CMK (cell line): ENCODE measurements around the gene INSYN2B.

Experiments used
- DNase-seq: peaks from one replicate; pipeline ENCODE4 v3.0.0-alpha.2; 2010; ENCODE audit warnings: low read depth

The INSYN2B gene

DNA sequence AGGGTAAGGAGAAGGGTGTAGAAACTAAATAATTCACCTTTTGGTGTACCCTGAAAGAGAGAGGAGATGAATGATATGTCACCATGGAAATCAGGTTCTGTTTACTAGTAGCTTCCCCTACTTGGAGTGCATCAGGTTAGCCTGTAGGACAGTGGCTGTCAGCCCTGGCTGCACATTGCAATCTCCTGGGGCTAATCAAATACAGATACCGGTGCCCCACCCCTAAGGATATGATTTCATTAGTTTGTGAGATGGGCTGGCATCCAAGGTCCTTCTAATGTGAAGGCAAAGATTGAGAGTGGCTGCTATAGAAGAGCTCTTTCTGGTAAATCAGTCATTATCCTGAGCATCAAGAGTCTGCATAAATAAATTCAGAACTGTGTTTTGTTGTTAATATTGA, 47.2 kb downstream of the INSYN2B start:
- DNase-seq, result no peak

DNA sequence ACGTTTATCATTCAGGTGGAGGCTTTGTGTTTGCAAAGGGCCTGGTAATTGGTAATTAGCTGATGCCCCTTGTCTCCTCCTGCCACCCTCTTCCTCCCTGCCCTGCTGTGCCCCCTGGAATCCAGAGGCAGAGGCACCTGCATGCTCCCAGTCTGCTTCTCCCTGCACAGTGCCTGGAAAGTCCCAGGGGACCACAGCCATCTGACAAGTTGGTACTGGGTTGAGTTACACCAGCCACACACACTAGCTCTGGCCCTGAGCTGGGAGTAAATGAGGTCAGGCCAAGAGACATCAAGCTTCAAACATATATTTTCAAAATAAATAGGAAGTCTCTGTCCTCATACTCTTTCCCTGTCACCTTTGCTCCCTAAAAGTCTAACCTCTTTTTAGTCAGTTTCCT, 56.3 kb downstream of the INSYN2B start:
- DNase-seq, result no peak

DNA sequence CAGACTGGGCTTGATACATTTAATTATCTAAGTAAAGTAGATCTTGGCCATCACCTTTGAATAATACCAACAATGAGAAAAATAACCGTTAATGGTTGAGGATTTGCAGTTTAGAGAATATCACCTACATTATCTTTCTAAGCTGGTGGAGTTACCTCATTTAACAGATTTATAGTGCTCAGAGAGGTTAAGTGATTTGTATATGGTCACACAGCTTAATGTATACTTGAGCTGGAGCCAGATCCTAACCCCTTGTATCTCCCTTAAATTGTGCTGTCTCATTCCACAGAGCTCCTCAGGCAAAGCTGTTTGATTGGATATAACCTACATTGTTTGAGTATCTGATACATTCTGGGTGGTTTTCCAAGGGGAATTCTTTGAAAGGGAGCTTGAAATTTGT, 57.8 kb downstream of the INSYN2B start:
- no peak for DNase-seq

DNA sequence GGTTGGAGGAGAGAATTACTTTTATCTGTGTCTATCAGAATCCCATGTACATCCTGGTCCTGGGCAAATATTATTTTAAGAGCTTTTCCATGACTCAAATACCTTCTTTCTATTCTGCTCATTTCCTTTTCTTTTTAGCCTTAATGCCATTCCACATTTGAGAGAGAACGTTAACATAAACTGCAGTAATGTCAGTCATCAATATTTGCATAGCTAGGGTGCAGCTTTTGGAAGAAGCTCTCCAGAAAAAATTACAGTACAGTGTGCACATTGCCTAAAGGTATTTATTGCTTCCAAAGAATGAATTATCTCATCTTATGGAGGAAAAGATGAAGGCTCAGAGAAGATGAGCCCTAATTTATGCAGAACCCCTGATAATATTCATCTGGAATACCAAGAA, 58.3 kb downstream of the INSYN2B start:
- no peak for DNase-seq

DNA sequence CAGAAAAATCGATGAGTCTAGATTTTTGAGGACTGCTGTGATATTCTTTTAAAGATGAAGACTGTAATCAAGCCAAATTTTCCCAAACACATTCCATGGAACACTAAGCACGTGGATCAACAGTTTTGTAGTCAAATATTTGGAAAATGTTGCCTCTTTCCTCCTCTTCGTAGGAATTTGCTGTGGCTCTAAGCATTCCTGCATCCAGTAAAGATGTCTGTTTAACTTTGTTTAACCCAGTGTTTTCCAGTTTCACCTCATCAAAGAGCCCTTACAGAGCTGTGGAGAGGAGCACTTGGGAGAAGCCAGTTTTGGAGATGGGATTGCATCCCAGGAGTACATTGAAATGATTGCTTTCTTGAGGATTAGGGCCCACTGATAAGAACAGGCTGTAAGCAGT, 58.9 kb downstream of the INSYN2B start:
- DNase-seq, result no peak

DNA sequence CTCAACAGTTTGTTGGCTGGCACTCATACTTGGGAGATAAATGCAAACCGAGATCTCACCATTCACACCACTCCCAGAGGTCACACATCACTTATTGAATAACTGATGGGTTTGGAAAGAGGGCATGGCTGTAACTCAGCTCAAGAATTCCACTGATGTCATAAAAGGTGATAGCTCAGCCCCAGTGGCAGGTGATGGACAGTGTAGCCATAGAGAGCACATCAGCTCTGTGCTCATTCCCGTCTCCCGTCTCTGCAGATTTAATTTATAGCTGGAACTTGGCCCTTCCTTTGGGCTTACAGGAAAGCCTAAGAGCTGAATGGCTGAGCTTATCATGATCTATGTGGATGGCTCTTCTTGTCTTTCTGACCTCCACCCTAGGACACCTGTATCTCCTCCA, 59.8 kb downstream of the INSYN2B start:
- no peak for DNase-seq

DNA sequence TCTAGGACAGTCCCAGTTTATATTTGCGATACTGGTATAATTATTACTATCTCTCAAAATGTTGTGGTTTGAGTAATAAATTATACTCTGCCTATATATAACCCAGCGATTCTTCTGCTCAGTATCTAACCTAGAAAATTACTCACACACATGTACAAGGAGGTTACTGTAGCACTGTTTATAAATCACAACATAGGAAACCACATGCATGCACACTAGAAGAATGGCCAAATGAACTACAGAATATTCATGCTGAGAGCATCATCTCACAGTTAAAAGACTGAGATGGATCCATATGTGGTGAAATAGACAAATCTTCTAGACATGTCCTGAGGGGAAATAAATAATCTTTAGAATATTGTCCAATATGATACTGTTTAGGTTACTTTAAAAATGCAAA, 62.1 kb downstream of the INSYN2B start:
- no peak for DNase-seq

DNA sequence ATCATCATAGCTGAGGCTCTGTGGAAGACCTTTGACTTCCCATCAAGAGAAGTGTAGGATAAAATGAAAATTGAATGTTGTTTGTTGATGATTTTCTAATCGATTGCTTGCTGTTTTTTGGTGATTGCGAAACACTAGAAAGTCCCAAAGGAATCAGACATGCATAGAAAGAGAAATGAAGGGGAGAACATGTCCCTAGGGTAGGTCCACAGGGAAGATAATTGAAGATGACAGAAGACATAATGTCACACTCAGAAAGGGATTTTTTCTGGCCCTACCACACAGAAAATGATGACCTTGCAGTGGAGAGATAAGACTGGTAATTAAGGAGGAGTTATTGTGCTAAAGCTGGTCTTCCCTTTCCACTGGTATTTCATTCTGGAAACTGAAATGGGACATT, 62.8 kb downstream of the INSYN2B start:
- DNase-seq, result no peak

DNA sequence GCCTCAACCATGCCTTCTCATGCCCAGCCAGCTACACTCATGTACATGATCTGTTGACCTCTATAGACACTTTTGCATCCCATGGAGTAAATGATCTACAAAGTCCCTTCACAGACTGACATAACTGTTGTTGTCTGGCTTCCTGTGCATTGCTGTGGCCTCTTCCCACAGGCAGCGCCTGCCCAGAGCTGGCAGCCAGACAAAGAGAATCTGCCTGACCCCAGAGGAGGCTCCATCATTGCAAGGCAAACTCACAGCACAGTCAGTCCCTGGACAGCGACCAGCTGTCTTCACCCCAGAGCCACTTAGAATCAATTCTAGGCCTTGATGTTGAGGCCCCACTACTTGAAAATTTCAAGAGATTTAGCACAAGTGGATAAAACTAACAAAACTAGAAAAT, 65.5 kb downstream of the INSYN2B start:
- no peak for DNase-seq

DNA sequence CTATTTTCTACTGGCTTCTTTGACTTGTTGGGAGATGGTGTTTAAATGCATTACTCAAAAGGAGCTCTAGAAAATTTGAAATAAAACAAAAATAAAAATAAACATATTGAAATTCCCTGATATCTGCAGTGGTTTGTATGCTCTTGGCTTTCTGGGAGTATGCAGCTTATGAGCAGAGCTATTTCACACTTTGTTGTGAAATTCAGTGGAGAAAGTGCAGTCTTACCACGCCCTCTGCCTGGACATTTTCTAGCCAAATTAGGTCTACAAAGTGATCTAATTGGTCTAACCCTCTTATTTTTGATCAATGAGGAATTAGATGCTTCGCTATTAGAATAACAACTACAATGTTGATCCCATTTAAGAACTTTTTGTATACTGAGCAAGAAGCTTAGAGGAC, 66.8 kb downstream of the INSYN2B start:
- DNase-seq, result no peak

DNA sequence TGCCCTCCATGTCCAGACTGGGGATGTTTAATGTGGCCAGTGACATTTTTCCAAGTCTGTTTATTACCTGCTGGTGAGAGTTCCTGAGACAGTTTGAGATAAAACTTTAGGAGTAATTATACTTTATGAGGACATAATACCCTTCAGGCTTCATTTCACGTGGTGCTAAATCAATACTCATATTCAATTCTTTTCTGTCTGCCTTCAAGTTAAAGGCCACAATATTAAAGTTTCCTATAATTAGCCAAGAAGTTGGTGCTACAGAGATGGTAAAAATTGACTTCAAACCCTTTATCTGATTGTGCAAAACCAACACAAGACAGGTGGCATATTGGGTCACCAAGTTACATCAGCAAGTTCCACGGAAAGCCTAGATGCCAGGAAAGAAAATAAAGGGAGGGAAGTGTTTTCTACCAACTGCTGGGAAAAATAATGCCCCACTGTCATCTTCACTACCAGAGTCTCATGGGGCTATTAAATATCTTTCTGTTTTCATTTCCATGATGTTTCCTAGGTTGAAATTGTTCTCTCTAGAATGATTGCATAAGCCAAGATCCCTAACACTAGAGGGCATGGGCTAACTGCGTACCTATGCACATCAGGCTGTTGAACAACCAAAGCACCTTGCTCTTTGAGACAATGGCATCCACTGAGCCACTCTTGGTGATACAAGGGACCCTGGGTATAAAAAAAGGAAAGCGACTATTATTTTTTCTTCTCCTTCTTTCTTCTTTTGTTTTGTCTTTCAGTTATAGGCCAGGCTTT, 68.7 kb downstream of the INSYN2B start:
- DNase-seq, result no peak

DNA sequence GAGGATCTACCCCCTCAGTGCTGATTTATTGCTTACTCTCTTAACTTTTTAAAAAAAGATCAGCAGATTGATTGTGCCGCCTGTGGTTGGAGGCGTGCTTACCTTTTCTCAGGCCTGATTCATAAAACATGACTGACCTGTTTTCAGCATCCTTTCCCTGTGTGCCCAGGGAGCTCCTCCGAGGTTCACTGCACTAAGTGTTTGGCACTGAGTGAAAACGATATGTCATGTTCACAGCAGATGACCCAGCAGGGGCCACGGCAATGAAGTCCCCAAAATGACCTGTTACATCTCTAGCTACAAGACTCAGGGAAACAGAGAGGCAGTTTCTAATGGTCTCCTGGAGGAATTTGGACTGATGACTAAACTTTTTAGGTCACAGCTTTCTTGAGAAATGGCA, 69.9 kb downstream of the INSYN2B start:
- DNase-seq, result no peak

DNA sequence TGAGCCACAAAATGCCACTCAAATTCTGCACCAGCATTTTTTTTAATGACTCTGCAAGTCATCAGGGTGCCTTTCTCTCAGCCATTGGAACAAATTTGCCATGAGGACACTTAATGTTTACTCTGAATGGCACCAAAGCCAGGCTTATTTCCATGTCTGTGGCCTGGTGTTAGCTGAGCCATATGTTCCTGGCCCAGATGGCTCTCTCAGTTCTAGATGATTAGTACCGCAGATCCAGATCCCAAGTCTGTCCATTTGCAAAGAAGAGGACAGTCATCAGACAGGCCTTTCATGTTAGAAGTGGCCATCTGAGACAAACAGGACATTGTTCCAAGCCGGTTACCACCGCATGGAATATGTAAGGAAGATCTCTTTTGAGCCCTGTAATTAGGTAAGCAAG, 70.3 kb downstream of the INSYN2B start:
- no peak for DNase-seq

DNA sequence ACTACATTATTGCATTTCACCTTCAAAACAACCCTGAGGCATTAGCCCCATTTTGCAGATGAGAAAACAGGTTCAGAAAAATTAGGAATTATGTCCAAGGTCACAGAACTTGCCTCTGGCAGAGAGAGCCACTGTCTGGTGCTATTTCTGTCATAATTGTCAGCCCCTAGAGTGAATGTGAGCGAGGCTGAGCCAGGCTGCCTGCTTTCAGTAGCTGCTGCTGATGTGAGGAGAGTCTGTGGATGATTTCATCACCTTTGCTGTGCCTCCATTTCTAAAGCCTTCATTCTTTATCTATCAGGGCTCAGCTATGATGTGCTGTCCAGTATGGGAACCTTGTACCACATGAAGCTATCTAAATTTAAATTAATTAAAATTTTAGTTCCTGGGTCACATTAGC, 71.4 kb downstream of the INSYN2B start:
- DNase-seq, result no peak

DNA sequence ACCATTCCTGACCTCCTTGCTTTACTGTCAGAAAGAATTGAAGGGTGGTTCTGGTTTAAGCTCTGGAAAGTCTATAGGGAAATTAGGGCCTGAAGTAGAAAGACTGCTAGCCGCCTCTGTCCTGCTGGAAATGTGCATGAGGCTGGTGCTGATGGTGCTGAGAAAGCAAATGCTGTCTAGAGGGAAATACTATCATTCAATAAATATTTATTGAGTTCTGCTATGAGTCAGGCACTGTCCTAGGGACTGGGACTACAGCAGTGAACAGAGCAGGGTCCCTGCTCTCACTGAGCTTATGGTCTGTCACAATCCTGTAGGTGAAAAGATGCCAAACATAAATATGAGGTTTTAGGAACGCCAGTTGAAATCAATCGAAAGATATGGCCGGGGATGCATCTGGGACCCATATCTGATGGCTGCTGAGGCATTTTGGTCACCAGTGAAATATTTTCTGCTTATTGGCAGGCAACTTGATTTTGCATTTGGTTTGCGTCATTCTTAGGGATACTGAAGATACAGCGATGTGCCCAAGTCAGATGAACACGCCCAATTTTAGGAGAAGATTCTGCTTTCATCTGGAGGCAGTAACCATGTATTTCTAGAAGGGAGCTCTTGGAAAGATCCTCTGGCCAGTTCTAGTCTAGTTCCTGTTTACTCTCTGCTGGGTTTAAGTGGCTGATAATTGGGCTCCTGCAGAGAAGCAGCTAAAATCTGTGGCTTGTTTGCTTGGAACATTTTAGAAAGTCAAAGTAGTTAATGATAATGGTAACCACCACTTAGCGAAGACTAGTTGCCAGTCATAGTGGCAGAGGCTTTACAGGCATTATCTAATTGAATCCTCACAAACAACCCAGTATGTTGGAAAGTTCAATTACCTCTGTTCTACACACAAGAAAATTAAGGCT, 73.3 kb downstream of the INSYN2B start:
- no peak for DNase-seq

DNA sequence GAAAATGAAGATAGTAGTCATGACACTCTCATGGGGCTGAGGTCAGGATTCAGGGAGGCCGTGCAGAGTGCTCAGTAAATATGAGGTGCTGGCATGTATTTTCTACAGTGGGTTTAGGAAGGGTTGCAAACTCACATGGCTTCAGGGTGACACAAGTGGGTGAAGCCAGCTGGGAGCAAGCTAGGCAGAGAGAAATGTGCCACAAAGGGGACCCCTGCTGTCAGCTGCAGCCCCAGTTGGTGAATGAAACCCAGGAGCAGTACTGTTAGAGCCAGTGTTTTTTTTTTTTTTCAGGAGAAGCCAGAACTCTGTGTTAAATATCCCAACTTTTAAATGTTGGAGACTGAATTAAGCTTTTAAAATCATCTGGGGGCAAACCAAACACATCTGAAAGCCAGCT, 75.3 kb downstream of the INSYN2B start:
- DNase-seq, result no peak

DNA sequence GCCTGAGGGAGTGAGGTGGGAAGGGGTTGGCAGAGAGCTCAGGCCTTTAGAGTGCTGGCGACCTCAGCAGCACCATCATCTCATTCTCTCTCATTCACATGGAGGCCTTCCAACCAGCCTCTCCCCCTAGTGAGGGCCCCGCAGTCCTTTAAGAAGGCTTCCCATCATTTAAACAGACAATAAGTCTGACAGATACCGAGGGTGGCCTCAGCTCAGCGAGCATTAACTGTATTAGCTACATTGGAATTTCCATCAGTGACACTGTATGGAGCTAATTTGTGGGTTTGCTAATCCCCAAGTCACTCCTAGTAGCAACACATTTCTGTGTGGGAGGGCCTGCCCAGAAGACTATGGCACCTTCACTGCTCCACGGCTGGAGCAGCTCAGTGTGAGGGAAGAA, 75.8 kb downstream of the INSYN2B start:
- no peak for DNase-seq

DNA sequence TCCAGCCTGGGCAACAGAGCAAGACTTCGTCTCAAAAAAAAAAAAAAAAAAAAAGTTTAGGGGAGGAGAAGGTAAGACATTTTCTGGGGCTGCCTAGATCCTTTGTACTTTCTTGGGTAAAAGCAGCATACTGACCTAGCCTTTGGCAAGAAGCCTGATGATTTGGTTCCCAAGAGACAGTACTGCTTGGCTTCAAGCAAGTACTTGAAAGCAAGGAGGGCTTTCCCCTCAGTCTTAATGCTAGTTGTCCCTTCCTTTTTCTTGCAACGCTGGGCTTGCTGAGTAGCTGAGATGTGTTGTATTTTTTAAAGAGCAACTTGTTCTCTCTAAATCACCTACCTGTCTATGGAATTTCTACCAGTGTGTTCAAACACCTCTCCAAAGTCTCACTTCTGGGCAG, 76.2 kb downstream of the INSYN2B start:
- DNase-seq, result no peak

DNA sequence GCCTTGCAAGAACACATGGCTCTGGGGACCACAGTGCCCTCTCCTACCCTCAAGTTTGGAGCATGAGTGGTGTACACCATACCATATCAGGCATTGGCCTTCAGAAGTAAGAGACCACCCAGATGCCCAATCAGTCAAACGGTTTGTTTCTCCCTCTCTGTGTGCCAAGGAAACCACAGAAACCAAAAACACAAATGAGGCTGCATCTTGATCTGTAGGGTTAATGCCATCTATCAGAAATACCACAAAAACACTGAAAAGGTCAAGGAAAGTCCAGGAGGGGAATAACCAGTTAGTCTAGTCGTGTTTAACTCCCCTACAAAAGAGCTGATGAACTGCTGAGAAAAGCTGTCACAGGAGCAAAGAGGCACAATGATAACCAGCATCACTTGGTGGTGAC, 78.4 kb downstream of the INSYN2B start:
- no peak for DNase-seq

DNA sequence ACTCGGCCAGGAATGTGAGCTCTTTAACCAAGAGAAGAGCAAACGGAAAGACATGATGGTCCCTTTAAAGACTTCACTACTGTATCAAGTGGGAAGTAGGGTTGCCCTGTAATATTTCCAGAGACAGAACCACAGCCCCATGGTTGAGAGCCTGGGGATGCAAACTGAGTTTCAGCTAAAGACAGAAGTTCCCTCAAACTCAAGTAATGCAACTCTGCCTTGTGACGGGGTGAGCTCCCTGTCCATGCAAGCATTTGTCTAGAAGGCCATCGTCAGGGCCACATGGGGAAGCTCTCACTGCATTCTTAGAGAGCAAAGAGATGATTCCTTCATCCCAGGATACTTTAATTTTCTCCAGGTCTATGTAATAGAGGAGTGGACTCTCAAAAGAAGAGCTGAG, 82.8 kb downstream of the INSYN2B start:
- no peak for DNase-seq

DNA sequence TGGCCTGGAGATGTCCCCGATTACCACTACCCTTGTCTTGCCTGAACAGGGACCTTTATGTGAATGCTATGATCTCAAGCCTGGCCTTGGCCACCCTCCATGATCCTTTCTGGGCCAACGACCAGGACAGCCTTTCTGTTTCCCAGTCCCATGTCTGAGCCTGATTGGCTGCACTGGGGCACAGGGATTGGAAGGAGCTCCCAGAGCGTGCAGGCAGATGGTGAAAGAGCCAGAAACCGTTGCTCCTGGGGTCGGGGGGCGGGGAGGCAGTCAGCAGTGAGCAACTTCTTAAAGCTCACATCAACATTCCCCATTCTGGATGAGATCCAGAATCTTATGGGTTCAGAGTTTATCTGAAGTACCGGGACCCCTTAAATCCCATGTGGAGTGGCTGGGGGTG, 84.4 kb downstream of the INSYN2B start:
- DNase-seq, result no peak

DNA sequence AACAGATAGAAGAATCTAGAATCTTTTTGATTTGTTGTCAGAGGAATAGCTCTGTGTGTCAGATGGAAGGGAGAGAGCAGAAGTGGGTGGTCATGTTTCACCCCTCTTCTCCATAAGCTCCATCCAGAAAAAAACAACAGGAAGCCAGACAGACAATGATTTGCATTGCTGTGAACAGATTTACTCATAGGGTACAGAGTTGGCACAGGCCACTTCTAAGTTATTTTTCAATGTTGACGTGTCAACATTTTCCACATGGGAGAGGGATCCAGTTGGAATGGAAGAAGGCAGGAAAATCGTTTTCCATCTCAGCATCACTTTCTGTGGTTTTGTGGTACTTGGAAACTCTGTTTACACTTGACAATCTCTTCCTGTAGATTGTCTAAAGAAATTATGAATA, 86.7 kb downstream of the INSYN2B start:
- DNase-seq, result no peak

DNA sequence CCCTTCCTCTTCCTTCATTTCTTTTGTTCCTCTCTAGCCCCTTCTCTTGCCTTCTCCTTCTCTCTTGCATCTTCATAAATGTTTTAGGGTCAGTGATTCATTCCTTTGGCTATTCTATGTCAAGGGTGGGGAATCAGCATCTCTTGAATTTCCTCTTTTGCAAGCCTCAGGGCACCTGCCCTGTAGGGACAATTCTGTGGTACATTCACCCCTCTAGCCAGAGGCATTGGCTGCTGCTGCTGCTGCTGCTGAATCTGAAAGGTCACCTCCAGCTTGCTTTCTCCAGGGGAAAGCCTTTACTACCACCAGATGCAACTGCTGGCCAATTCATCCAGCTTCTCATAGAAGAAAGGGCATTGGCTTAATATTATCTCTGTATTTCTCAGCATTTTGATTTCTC, 87.3 kb downstream of the INSYN2B start:
- DNase-seq, result no peak

DNA sequence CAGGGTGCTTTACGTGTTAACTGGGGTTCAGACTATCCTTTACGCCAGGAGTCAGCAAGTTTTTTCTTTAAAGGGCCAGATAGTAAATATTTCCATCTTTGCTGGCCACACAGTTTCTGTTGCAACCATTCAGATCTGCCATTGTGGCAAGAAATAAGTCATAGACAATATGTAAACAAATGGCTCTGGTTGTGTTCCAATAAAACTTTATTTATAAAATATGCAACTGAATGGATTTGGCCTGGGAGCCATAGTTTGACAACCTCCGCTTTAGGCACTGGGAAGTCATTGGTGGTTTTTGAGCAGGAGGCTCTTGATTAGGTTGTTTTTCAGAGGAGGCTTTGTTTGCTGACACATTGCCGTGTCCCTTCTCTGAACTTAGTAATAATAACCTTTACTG, 90.7 kb downstream of the INSYN2B start:
- no peak for DNase-seq
